Hypothalamus (tissue), 51 donors: ENCODE data around the gene FIGLA.

ENCODE experiments used
- DNase-seq, 51 donors: peaks; one replicate each; lab custom pipeline; 2025; lab: John Stamatoyannopoulos, UW

The FIGLA gene

GRCh38 chr2:70790136-70790828 is at the start of gene FIGLA:
TSS of gene FIGLA (minus strand) at chr2:70790643. CDS start at chr2:70790638, 5 bp downstream.
- DNase-seq, result no peak

DNA sequence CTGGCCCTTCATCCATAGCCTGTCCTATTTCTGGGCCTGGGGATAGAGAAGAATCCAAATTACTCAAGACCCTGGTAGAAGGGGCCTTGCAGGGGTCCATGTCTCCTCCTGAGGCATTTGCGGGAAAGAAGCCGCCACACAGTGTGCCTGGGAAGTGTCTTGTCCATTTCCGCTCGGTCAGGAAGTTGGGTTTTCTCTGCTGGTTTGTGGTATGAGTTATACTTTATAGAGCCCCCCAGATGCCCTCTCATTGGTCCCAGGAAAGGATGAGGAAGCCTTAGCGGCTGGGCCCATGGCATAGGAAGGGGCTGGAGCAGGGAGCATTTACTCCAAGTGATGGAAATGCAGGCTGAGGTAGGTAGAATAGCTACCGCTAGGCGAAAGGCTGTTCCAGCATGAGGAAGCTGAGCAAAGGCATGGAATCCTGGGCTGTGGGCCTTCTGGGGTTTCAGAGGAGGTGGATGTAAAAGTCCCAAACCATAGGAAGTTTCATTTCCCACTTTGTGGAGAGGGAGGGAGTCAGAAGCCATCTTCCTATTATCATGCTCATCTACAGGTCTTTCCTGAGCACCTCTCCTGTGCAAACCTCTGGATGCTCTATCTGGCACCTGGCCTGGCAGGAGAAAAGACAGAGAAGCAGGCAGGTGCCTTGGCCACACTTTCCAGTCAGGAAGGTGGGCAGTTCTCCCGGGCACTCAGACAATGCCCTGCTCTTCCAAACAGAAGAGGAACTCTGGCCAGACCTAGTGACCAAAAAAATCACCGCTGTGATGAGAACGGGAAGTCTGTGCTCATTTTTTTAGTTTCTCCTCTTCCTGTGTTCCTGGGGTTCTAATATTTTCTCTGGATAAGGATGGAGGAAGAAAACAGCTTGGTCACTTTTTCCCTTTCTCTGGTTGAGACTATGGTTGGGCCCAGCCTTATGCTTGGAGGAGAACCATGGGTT is 47.8 kb upstream of the FIGLA start:
- DNase-seq, result no peak

DNA sequence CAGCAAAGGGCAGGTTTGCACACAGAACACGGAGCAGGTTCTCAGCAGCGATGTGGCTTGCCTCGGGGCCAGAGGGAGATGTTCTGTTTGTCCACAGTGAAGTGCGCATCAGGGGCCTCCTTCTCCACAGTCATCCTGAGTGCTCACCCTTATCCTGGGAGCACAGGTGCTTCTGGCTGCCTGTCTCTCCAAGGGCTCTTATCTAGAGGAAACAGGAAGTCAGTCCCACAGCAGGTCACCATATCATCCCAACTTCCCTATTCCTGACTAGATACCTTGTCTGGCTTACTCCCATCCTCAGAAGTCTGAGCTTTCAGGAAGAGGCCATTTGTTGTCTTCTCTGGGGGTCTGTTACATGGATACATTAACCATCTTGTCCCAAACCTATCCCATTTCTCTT is 45.2 kb upstream of the FIGLA start, which contains the start of gene CD207:
Gene CD207, minus strand, starts transcription at position 174 of the 400 bp plus-strand sequence. Its CDS starts 40 bp downstream, at position 134.
- DNase-seq, result no peak

- DNase-seq, result no peak
Observed at GRCh38 chr2:70834881-70835280, 44.4 kb upstream of the FIGLA start.

DNA sequence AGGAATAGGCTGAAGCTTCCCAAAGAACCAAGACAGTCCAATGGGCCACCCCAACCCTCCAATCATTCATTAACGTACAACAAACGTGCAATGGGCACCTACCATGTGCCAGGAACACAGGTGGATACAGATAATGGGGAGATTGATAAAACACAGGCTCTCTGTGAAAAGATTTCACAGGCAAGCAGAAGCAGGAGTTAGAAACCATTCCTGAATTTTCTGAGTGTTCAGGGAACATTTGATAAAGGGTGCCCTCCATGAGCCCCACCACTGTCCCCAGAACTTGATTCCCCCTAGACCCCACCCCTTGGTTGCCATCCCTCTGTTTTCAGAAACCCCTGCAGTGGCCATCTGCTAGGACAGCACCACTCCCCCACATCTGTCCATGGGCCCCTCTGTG is 43.7 kb upstream of the FIGLA start:
- DNase-seq, result no peak

DNA sequence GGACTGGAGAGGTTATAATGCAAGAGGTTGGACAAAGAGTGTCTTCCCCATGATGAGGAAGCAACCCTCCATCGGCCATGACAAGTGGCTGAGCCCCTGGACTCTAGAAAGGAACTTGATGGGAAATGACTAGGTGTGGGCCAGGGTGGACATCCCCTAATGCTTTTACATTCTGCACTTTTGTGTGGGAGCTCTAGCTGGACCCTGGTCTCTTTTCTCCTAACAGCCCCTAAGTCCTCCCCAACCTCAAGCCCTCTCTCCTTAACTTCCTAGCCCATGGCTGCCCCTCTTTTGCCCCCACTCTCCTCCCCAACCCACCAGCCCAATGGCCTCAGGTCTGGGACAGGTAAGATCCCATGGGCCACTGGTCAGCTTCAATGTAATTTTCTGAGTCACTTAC is 42.8 kb upstream of the FIGLA start:
- no peak for DNase-seq

DNA sequence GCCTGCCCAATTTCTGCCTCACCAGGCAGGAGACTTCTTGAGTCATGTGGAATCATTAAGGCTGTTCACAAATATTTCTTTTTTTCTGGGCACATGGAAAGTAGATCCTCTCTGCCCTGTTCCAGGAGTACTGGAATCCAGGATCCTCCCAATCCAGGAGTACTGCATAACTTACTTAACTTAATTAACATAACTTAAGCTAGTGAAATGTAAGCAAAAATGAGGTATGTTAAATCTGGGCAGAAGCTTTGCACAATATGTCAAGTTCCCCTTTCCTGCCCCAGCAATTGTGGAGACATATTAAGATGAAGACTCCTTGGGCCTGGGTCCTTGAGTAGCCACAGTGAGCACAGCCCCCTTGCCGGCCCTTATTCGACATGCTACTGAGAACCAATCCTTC is 41.9 kb upstream of the FIGLA start:
- no peak for DNase-seq

DNA sequence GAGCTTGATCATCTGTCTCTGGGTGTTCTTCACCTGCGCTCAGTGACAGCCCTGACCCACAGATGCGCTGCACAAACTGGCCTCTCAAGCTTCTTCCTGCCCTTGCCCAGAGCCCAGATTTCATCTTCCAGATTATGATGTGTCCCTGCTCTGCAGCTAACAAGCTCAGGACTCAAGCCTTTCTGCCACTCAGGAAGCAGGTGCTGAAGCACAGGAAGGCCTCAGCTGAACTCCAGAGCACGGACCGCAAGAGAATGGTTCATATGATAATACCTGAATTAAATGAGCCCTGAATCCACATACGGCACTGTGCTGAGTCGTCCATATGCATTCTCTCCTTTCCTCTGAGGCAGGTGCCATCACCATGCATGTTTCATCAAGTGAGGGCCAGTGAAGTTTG is 41.4 kb upstream of the FIGLA start:
- DNase-seq, result no peak

DNA sequence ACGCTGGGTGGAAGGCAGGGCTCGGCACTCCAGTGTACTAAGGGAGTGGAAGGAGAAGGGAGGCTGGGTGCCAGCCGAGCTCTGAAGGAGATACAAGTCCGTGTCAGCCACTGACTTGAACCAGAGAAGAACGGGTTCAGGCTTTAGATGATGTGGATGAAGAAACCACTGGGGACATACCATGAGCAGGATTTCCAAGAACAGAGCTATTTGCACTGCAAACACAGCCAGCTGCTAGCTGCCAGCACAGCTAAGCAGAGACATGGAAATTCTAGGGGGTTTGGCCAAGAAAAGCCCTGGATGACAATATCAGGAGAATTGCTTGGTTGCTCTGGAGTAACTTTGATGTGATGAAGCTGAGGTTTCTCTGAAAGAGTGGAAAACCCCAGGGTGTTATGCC is 39.9 kb upstream of the FIGLA start:
- no peak for DNase-seq

DNA sequence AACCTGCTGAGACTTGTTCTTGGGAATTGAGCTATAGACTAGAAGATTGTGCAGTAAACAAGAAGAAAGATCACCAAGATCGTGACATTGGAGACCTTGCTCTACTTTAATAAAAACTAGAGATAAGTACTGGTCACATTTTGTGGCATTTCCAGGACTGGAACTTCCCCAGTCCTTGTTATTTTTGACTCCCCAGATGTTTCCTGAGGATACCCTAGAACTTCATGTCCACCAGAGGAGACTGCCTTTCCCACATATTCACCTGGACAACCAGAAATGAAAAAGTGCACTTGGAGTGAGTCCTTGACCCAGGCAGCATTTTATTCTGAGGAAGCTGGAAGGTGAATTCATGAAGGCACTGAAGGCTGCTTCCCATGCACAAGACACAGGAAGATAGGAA is 39.5 kb upstream of the FIGLA start:
- no peak for DNase-seq

- DNase-seq, result no peak
Observed at GRCh38 chr2:70828914-70829824, 38.7 kb upstream of the FIGLA start.

DNA sequence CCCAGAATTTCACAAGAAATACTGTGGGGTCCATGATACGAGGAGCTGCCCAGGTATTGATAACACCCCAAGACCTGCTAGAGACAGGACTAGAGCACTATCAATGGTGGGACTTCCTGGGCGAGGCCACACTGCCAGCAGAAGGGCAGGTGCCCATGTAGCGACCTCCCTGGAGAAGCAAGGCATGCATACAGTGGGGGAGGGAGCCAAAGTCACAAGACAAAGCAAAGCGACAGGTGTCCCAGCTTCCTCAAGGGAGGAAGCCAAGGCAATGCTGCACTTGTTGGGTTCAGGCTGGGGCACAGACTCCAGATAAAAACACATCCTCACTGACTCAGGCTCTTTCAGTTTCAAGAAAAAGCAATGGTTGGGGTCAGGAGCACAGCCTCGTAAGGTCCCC is 37.7 kb upstream of the FIGLA start:
- no peak for DNase-seq

- no peak for DNase-seq
Observed at GRCh38 chr2:70827388-70827787, 36.9 kb upstream of the FIGLA start.

DNA sequence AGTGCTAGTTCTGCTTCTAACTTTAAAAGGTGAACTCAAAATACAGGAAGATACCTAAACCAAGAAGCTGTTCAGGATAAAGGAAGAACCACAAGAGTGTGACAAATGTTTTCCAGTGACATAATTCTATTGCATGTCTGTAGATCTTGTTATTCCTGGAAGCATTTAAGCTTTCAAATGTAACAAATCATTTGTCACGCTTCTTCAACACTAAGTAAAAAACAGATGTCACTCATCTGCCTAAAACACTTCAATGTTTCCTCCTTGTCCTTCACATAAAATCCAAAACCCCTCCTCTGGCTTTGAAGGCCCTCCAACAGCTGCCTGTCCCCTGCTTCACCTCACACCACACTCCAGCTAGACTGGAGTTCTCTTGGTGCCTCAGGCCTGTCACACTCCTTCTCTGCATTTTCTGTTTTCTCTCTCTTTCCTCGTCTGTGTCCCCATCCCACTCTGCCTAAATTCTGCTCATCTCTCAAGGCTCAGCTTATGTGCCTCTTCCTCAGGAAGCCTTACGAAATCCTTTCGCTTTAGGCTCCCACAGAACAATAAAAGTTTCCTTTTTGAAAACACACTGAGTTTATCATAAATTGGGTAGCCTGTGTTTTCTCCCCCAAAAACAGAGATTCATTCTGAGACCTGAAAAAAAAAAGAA is 36.4 kb upstream of the FIGLA start:
- DNase-seq, result no peak

DNA sequence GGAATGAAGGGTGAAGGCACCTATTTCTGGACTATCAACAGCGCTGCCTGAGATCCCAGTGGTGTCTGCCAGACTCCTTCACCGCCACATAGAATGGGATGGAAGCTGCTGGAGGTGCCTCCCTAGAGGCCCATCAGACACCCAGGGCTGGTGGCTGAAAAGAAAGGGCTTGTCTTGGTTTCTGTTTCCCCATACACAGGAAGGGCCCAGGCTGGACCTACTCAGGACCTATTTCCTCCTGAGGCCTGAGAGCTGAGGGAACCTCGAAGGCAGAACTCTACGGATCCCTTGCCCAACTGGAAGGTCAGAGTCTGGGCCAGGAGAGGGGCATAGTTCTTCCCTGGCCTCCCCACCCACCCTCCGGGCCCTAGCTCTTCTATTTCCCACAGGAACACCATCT is 32.8 kb upstream of the FIGLA start:
- no peak for DNase-seq

DNA sequence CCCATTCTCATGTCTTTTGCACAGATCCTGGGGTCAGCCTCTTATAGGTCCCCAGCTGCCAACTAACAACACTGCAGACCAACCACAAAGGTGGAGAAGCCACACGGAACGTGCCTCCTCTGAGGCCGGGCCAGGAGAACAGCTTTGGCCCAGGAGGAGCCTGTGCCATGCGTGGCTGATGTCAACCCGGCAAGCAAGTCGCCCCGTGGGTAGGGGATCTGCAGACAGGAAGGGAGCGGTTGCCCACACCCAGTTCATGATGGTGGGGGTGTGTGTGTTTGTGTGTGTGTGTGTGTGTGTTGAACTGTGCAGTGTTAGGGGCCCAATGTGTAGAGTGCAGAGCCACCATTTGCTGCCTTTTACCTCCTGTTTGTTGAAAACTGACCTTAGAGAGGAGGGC is 32.4 kb upstream of the FIGLA start:
- no peak for DNase-seq

DNA sequence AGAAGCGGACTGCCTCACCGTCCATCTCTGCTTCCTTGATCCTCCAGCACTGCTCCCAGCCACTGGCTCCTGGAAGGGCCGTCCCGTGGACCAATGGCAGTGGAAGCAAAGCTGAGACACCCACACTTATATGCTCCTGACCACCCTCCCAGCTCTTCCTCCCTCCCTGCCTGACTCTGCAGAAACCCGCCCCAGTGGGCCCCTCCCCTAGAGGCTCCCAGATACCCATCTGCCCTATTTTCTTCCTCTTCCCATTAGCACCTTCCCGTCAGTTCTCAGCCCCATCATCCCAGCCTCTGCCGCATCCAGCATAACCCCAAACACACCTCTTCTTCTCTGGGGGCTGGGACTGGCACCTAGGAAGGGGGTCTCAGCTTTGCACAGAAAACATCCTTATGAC is 30.1 kb upstream of the FIGLA start, which contains the start of gene CLEC4F:
Gene CLEC4F, minus strand, starts transcription at position 101 of the 400 bp plus-strand sequence. Its CDS starts 76 bp downstream, at position 25.
- DNase-seq, result no peak

DNA sequence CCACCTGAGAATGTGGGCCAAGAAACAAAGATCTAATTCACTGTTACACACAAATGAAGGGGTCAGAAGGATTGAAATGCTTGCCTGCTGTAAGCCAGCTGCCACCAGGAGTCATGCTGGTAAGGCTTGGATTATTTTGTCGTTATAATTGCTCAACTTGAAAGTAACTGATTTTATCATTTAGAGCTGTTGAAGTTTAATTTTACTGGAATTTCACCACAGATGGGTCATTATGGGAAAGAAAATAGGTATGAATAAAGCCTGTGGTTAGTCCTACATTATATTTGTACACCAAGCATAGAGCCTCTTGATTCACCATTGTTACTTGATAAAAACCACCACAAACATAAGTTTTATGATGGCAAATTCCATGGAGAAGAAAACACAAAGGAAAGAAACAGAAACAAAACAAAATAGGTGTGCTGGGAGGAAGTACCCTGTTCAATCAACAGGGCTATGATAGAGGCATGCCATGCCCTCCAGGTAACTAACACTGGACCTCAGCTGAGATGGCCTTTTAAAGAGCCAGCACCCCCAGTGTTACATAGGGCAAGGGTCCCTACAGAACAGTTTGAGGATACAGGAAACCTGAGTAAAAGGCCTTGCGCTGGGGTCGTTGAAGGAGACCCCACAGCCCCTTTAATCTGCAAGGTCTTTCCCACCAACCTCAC is 27.0 kb upstream of the FIGLA start:
- no peak for DNase-seq

- DNase-seq, result no peak
Observed at GRCh38 chr2:70816726-70817125, 26.3 kb upstream of the FIGLA start.
